Right ventricle myocardium inferior (tissue), 1 donor: ENCODE measurements around the gene TFF1. TPM values are rescaled to one million over a fixed set of nuclear protein-coding genes. Genes with fewer than 3 reads are reported as not detected.
"Not testable (repeated sequence)": the region's sequence is repeated elsewhere in the genome, so short reads cannot be mapped to it uniquely, and the experiment has no call there.

Experiments
- ATAC-seq: fragments of 200-7000 bp; cut with Tn5 transposase; one replicate; pipeline ENCODE4 v1.9.1; 2020; ENCODE audit warnings: mild to moderate bottlenecking, moderate library complexity
- DNase-seq: peaks from one replicate; pipeline ENCODE4 v3.0.0; 2021; ENCODE audit errors: missing footprints
- intact Hi-C: fragments of 100-400 bp; cut with DNase I; formaldehyde crosslinking; loops from one replicate; pipeline ENCODE4 v1.11.0; 2022
- long read RNA-seq: library from polyadenylated mRNA; unstranded; transcript quantifications from one replicate; pipeline ENCODE4 v2.0.0, GENCODE V29; 2021
- total RNA-seq: library from RNA; stranded (reverse); fragmentation: NEBNext Ultra II Directional; extraction: Animal tissue kit (Norgen Biotek cat#: 25700); gene quantifications from one replicate; pipeline ENCODE4 v1.2.1, GENCODE V29; 2021
- donor health status: DM: no; HTN: yes; CAD: no; lungs with severe emphysema.

TFF1 gene
- not detected for total RNA-seq
- long read RNA-seq = 0 reads

DNA sequence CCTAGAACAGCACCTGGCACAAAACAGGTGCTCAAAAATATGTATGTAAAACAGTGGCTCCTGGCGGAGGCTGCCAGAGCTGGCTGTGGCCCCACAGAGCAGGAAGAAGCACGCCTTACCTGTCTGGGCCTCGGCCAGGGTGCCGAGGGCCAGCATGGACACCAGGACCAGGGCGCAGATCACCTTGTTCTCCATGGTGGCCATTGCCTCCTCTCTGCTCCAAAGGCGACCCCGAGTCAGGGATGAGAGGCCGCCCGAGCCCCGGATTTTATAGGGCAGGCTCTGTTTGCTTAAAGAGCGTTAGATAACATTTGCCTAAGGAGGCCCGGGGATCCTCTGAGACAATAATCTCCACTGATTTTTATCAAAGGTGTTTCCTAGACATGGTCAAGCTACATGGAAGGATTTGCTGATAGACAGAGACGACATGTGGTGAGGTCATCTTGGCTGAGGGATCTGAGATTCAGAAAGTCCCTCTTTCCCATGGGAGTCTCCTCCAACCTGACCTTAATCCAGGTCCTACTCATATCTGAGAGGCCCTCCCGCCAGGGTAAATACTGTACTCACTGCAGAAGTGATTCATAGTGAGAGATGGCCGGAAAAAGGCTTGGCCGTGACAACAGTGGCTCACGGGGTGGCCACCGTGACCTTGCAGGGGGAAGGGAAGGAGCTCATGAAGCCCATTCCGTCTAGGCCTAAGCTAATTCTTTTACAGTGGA is at the start of gene TFF1:
TSS of gene TFF1 (minus strand) at position 244 of the 719 bp plus-strand sequence. CDS start at position 204, 40 bp downstream.
- intact Hi-C loops = no loop called here
- DNase-seq = no peak
- no peak for ATAC-seq

DNA sequence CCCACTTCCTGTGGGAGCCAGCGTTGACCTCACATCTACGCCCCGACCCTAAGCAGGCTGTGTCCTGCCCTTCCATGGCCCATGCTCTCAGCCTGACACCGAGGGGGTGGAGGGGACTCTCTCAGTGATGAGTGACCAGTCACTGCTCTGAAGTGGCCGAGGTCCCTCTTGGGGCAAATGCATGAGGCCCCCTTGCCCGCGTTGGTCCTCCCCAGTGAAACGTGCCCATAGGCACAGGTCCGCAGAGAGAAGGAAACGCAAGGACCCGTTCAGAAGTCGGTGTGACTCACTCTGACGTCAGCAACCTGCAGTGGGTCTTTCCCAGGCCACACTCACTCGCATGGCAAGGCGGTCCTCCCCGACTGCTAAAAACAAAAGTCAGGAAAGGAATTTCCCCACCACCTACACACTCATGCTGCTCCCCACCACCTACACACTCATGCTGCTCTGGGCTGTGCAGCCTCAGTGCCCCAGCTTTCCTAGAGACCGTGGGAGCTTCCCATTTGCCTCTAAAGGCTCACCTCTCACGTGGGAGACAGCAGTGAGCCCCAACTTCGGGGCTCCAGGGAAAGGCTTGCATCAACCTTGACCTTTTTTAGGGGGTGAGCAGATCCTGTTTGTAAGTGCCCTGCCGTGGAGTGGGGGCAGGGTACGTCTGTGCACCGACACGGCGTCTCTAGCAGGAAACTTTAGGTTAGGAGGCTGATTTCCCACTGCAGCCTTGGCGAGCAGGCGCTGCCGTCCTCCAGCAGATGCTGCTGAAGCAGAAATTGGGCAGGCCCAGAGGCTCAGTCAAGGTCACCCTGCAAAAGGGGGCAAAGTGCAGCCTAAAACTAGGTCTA is 48.8 kb upstream of the TFF1 start:
- no peak for ATAC-seq
- no peak for DNase-seq
- intact Hi-C loops = no loop called here

DNA sequence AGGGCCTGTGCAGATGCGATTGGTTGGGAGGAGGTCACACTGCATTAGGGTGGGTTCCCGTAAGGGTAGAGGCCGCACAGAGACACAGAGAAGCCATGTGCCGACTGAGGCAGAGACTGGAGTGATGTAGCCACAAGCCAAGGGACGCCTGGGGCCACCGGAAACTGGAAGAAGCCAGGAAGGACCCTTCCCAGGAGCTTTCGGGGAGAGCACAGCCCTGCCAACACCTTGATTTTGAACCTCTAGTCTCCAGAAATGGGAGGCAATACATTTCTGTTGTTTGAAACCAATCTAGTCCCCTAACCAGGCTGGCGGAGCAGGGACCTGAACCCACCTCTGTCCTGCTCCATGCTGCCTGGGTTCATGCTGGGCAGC is 48.2 kb upstream of the TFF1 start:
- DNase-seq = no peak
- intact Hi-C loops = no loop called here
- ATAC-seq = no peak

DNA sequence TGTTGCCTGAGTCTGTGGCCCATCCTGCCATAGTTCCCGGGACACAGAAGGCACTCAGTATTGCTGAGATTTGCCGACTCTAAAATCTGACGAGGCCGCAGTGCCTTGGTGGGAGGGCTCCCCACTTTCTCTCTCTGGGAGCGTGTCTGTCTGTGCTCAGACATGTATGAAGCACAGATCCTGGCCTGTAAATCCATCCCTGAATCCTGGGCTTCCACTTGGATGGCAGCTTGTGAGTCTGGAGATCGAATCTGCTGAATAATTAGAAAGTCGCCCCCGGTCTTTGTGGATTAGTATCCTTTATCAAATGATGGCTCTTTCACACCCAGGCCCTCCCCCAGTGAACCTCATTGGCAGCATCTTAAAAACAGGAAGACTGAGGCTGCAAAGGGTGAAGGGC is 47.7 kb upstream of the TFF1 start:
- no peak for ATAC-seq
- intact Hi-C loops = no loop called here
- DNase-seq = no peak

DNA sequence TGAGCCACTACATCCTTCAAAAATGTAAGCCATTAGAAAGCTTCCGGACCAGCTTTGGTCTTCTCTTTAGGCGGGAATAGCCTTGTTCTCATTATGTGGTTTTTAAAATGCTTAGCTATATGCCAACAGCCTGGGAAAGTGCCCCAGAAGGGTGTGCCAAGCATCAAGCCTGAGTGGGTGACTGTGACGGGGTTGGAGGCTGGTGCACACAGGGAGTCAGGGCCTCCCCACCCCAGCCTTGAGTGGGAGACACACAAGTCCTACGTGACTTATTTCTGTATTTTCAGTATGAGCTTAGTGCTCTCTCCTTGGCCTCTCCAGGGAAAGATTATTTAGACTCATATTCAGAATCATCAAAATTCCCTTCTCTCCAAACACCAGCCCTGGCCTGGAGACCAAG is 47.2 kb upstream of the TFF1 start:
- no peak for ATAC-seq
- intact Hi-C loops = no loop called here
- no peak for DNase-seq

DNA sequence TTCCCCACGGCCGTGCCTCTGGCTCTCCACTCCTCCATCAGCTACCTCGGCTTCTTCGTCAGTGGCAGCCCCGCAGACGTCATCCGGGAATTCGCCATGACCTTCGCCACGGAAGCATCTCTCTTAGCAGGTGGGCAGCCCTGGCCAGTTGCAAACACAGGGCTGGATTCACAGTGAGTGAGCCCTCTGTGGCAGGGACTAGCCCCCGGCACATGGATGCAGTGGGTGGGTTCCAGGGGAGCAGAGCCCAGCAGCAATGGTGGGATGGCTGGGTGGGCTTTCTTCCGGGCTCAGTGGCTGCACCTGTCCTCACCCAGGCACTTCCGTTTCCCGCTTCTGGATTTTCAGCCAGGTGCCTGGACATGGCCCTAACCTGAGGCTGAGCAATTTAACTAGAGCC is 46.8 kb upstream of the TFF1 start:
- DNase-seq = no peak
- ATAC-seq = no peak
- intact Hi-C loops = no loop called here

DNA sequence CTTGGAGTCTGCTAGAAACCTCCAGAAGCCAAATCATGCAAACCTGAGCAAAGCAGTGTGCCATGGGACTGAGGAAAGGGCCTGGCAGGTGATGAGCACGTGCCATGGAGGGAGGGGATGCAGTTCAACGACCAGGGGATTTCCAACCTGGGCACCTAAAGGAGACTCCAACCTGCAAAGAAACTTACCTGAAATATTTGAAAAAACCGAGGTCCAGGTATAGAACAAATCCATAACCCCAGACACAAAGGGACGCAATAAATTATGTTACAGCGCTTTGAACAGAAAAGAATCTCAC is 46.2 kb upstream of the TFF1 start:
- intact Hi-C loops = no loop called here
- ATAC-seq (no peak), DNase-seq (no peak)

DNA sequence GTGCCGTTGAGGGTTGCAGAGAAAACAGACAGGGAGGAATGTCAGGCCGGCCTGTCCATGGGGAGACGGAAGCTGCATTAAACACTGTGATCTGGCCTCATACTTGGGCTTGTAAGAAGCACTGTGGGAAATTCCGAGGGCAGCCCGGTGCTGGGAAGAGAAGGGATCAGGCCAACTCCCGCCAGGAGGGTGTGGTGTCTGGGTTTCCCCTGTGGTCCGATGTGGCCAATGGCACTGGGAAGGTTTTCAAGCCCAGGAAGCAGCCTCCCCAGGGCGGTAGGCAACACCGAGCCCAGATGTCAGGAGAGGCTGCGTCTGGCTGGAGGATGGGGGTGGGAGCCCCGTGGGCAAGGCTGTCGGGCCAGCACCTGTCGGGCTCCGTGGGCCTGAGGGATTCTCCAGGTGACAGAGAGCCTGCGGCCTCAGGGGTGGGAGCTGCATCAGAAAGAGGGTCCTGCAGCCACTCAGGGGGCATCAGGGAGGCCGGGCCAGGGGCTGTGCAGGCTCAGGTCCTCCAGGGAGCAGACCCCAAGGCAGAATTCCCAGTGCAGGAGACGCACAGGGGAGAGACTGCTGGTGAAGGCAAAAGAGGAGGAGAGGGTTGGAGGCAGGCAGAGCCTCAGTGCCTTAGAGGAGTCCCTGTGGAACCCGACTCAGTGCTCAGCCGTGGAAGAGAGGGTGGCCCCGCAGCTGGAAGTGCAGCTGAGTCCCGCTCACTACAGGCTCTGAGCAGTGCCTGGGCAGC is 45.7 kb upstream of the TFF1 start:
- DNase-seq (no peak), ATAC-seq (no peak)
- intact Hi-C loops = no loop called here

DNA sequence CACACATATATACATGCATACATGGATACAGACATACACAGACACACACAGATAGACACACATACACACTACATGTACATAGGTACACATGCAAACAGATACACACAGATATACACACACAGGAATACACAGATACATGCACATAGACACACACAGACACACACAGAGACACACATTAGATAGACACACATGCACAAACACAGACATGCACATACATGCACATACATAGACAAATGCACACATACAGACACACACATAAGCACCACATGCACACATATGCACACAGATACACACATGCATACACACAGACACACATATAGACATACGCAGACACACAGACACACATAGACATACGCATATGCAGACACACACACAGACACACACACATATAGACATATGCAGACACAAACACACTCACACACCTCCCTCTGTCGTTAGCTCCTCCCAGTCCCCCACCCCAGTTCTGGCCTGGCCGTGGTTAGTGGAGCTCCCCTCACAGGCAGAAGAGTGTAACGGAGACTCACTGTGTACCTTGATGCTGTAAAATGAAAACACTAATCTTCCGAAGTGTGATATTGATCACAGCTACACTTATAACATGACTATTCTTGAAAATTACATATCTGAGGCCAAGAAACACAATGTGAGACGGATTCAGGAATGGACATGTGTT is 45.0 kb upstream of the TFF1 start:
- DNase-seq = no peak
- intact Hi-C loops = no loop called here
- no peak for ATAC-seq

DNA sequence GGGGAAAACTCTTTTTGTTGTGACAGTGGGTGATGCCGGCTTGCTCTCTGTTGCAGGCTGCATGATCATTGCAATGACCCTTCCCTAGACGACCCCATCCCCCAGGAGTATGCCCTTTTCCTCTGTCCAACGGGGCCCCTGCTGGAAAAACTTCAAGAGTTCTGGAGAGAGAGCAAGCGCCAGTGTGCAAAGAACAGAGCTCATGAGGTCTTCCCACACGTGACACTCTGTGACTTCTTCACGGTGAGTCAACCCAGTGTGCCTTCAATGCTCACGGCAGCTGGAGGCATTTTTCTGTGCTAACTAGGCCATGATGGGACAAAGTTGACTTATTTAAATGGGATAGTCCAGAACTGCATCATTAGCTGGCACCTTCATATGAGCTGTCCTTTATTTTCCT is 43.0 kb upstream of the TFF1 start:
- ATAC-seq (no peak), DNase-seq (no peak)
- intact Hi-C loops = no loop called here

DNA sequence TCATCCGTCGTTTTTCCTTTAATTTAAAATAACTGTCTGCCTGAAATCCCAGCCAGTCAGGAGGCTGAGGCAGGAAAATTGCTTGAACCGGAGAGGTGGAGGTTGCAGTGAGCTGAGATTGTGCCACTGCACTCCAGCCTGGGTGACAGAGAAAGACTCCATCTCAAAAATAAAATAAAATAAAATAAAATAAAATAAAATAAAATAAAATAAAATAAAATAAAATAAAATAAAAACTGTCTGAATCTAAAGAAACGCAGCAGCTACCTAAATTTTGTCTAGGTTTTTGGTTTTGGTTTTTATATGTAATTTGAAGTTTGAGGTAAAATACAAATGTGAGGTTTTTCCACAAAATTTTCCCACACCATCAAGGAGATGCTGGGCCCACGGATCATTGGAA is 42.4 kb upstream of the TFF1 start:
- intact Hi-C loops, DNase-seq, ATAC-seq: not testable (repeated sequence)

DNA sequence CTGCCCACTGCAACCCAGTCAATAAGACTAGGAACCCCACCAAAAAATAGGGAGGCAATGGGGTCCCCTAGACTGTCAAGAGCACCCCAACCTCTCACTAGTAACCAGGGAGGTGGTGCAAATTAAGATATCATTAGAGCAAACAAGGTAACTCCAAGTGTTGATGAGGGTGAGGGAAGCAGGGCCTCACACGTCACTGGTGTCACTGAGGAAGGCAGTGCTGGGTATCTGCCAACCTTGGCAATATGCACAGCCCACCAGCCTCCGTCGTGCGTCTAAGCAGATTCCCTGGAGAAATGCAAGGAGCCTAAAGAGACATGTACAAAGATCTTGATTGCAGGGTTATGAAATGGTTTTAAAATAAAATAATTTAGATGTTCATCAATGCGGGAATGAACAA is 41.1 kb upstream of the TFF1 start:
- ATAC-seq (no peak), DNase-seq (no peak)

DNA sequence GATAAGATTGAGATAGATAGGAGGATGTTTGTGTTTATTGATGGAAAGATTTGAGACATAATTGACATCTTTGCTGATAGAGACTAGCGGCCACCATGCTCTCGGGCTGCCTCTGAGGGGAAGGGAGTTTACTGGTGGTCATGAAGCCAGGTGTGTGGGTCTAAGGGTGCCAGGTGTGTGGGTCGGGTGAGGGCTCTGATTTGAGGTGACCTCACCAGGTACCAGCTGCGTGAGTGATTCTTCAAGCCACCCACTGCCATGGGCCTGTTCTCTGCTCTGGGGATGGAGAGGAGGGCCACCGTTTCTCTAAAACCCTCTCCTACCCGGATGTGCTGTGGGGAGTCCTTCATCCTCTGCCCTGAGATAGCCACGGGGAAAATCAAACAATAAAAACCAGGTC is 40.5 kb upstream of the TFF1 start:
- no peak for ATAC-seq
- DNase-seq = no peak
- intact Hi-C loops = no loop called here

More for the DNA sequence above, 41.1 kb upstream of the TFF1 start:
- intact Hi-C loops = no loop called here

DNA sequence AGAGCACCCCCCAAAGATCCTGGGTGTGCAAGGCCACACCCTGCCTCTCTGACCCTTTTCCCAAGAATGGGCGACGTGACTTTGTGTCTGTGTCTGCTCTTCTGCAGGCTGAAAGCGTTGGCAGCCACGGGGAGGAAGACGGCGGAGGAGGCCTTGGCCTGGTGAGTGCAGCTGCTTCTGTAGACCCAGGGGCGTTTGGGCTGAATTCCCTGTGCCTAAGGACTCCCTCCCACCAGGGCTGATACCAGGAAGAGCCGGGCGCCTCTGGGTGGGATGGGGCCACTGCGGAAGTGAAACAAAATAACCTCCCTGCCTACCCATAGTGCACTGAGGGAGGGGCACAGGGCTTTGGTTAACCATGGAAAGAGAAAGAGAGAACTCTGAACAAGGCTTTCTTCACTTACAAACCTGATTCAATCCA is 39.9 kb upstream of the TFF1 start:
- intact Hi-C loops = no loop called here
- ATAC-seq = no peak
- DNase-seq = no peak

DNA sequence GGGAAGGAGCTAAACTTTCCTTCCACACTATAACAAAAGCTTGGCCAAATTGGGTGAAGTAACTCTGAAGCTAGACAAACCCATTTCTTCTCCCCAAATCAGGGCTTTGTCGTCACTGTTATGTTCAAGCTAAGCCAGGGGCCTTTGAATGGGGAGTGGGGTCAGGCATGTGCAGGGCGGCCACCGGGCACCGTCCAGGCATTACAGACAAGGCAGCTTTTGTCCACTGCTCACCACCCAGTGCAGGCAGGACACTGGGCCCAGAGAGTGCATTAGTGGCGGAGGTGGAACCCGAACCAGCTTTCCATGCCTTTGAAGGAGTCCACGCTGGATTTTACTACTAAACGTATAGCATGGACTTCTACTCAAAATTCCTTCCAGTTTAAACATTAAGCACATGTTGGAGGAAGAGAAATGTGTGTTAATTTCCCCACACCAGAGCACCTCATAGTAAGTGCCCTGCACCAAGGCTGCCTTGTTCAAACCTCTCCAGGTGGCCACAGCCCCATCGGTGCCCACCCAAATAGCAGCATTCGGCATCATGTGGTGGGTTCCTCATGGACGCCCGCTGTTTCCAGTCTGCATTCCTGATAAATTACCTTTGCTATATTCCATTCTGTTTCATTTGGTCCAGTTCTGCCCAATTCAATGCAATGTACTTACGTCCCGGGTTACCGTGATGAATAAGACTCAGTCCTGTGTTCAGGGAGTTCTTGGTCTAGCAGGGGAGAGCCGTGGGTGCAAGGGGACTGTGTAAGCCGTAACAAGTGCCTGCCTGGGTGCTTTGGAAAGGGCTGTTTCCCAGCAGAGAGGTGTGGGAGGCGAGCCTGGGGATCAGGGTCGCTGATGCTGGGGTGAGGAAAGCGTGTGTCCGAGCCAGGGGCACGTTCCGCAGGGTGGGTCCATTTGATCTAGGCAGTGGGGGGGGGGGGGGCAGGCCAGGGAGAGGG is 39.0 kb upstream of the TFF1 start:
- DNase-seq = no peak
- intact Hi-C loops = no loop called here
- ATAC-seq = no peak

DNA sequence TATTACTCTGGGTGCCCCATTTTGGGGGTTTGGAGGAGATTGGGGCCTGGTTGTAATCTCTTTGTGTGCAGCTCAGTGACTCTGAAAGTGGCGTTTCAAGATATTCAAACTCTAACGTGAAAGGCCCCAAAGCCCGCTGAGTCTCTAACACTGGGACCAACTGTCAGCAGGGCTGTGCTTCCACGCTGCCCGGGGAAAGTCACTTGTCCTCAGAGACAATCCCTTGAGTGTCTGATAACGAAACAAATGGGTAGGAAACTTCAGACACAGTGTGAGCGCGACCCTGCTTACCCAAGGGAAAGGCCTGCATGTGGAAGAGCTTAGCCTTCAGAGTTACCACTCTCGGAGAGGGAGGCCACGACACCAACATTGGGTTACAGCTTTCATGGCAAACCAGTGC is 38.2 kb upstream of the TFF1 start:
- intact Hi-C loops = no loop called here
- ATAC-seq = no peak

DNA sequence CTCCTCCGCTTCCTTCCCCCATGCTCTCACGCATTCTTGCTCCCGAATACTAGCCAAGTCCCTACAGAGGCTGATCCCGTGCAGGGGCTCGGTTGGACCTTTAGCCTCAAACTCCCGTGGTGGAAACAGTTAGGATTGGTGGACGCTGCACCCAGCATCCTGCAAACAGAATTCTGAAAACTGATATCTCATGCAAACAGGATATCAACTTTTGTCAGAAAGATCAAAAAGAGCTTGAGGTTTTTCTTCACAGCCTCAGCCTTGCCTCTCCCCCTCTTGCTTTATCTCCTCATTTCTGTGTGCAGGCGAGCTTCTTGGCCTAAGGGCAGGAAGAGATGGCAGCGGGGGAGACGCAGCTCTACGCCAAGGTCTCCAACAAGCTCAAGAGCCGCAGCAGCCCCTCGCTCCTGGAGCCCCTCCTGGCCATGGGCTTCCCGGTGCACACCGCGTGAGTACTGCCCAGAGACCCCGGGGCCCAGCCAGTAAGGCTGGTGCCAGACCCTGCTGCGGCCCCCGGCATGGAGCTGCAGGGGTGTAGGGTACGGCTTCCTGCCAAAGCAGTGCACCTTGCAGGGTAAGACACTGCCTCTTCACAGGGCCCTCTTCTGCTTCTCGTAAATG is 37.4 kb upstream of the TFF1 start, which contains the start of gene UBASH3A:
TSS of gene UBASH3A (plus strand) at position 292 of the 621 bp plus-strand sequence. CDS start at position 336, 44 bp downstream.
- intact Hi-C loops = no loop called here
- ATAC-seq = no peak

More for the DNA sequence above, 38.2 kb upstream of the TFF1 start:
- DNase-seq = no peak

DNA sequence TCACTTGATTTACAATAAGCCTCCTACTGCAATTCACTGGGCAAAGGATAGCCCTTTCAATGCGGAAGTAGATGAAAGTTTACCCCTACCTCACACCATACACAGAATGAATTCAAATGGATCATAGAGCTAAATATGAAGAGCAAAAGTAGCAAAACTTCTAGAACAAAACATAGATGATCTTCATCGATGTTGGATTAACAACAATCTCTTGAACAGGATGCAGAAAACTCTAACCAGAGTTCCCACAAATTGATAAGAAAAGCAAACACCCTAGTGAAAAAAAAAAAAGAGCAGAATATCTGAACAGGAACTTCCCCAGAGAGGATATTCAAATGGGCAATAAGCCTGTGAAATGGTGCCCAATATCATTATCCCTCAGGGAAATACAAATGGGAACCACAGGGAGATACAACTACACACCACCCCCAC is 35.5 kb upstream of the TFF1 start:
- ATAC-seq = no peak
- no peak for DNase-seq
- intact Hi-C loops = no loop called here

More for the DNA sequence above, 37.4 kb upstream of the TFF1 start, which contains the start of gene UBASH3A:
- DNase-seq = no peak
